SW480 (cell line): ENCODE data around the gene PRDM15.

Source experiments
- DNase-seq: peaks from one replicate; pipeline ENCODE4 v3.0.0-alpha.2; 2016; ENCODE audit warnings: low spot score

Gene PRDM15

GRCh38 chr21:41763996-41764395 lies 115.1 kb downstream of the PRDM15 start:
- no peak for DNase-seq

GRCh38 chr21:41763398-41763931 lies 115.7 kb downstream of the PRDM15 start:
- DNase-seq, result no peak

- DNase-seq, result no peak
Measured at GRCh38 chr21:41762753-41763152, 116.4 kb downstream of the PRDM15 start.

GRCh38 chr21:41761934-41762635 lies 117.1 kb downstream of the PRDM15 start:
- no peak for DNase-seq

GRCh38 chr21:41761211-41761933 lies 117.8 kb downstream of the PRDM15 start:
- no peak for DNase-seq

- DNase-seq, result no peak
Measured at GRCh38 chr21:41760411-41760810, 118.7 kb downstream of the PRDM15 start.

- DNase-seq, result no peak
Measured at GRCh38 chr21:41759926-41760325, 119.2 kb downstream of the PRDM15 start.

- no peak for DNase-seq
Measured at GRCh38 chr21:41759214-41759840, 119.8 kb downstream of the PRDM15 start.

GRCh38 chr21:41758550-41758949 lies 120.6 kb downstream of the PRDM15 start:
- DNase-seq, result peak; percentile 60

- DNase-seq, result no peak
Measured at GRCh38 chr21:41755934-41756773, 123.0 kb downstream of the PRDM15 start.

- no peak for DNase-seq
Measured at GRCh38 chr21:41755258-41755933, 123.7 kb downstream of the PRDM15 start.

- no peak for DNase-seq
Measured at GRCh38 chr21:41754479-41754891, 124.7 kb downstream of the PRDM15 start.

GRCh38 chr21:41753006-41753898 lies 125.9 kb downstream of the PRDM15 start:
- no peak for DNase-seq

- DNase-seq, result peak; percentile 48
Measured at GRCh38 chr21:41752231-41752681, 126.9 kb downstream of the PRDM15 start.

GRCh38 chr21:41751611-41752011 lies 127.5 kb downstream of the PRDM15 start:
- DNase-seq, result no peak

- DNase-seq, result no peak
Measured at GRCh38 chr21:41750532-41751151, 128.5 kb downstream of the PRDM15 start.

- no peak for DNase-seq
Measured at GRCh38 chr21:41750051-41750450, 129.1 kb downstream of the PRDM15 start.

- no peak for DNase-seq
Measured at GRCh38 chr21:41749286-41749685, 129.9 kb downstream of the PRDM15 start.
